GM18517 (cell line): Measurements from ENCODE around the gene PNO1.
A peak's percentile ranks its signal among the peaks of the same experiment; 100 is the strongest.
"Not testable (repeated sequence)": the region's sequence is repeated elsewhere in the genome, so short reads cannot be mapped to it uniquely, and the experiment has no call there.

Source experiments
- ATAC-seq: cut with Tn5 transposase; IDR thresholded peaks from one replicate; pipeline ENCODE4 v1.9.1; 2021; ENCODE audit warnings: mild to moderate bottlenecking, moderate library complexity; ENCODE audit not compliant: unreplicated experiment

Gene PNO1

DNA sequence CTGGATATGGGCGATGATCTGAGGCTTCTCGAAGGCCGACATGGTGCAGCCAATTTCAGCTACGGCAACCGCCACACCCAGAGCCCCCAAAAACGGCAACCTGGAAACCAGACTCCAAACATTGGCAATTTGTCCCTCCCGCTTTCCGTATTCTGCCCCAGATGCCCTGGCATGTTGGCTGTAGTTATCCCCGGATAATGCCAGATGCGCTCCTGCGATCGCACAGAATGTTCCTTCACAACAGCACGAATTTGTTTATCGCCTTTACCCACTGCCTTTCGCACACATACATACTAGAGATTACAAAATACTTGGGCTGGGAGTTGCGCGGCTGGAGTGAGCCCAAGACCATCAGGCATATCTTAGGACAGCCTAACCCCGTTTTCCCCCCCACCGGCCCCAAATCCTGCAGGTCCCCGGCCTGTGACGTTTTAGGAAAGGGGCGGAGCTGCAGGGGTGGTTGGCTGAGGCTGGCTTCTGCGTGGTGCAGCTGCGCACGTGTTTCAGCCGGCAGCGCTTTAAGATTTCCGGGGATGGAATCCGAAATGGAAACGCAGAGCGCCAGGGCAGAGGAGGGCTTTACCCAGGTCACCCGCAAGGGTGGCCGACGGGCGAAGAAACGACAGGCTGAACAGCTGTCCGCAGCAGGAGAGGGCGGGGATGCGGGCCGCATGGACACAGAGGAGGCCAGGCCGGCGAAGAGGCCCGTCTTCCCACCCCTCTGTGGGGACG lies at the start of gene PNO1:
TSS of gene PNO1 (plus strand) at position 487 of the 732 bp plus-strand sequence. CDS start at position 534, 47 bp downstream.
- peak; percentile 91 for ATAC-seq

GRCh38 chr2:68108120-68108519 lies 49.6 kb upstream of the PNO1 start:
- ATAC-seq: no peak

- ATAC-seq: no peak
Observed at GRCh38 chr2:68110102-68110501, 47.6 kb upstream of the PNO1 start.

DNA sequence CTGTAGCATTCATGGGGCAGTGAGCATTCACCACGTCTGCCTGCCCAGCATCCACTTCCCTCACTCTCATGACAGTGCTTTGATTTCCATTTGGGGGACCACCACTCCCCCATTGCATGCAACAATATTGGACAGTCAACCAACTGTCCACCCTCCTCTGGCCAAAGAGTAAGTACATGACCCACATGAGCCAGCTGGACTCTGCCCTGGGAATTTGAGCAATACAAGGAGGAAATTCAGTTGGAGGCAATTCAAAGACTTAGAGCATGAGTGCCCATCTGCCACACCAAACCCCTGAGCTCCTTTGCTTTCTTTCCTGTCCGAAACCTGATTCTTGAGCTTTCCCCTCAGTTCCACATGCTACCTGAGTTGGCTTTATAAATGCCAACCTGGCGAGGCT lies 41.7 kb upstream of the PNO1 start:
- no peak for ATAC-seq

GRCh38 chr2:68117922-68118321 lies 39.8 kb upstream of the PNO1 start:
- not testable (repeated sequence) for ATAC-seq

DNA sequence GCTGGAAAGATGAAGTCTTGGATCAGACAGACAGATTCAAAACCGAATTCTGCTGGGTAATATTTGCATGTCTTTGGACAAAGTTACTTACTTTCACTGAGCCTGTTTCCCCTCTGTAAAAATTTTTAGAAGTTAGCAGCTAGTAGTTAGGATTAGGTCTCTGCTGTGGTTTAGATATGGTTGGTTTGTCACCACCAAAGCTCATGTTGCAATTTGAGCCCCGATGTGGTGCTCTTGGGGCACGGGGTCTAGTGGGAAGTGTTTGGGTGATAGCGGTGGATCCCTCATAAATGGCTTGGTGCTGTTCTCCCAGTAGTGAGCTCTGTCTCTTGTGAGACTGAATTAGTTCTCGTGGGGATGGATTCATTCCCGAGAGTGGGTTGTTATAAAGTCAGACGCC lies 38.9 kb upstream of the PNO1 start:
- no peak for ATAC-seq

DNA sequence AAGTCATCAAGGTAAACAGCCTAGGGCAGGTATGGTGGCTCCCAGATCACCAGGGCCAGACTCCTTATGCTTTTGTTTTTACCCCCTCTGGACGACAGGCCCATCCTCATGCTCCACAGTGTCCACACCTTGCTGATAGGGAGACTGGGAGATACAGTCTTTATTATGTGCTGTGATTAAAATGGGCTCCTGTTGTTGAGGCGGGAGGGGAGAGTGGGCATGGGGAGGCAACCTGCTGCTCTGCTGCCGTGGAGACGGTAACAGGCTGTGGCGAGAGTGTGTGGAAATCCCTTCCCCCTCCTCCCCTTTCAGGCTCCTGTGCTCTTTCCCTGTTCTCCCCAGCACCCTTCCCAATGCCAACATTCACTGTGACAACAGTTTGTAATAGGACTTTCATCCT lies 38.2 kb upstream of the PNO1 start:
- no peak for ATAC-seq

DNA sequence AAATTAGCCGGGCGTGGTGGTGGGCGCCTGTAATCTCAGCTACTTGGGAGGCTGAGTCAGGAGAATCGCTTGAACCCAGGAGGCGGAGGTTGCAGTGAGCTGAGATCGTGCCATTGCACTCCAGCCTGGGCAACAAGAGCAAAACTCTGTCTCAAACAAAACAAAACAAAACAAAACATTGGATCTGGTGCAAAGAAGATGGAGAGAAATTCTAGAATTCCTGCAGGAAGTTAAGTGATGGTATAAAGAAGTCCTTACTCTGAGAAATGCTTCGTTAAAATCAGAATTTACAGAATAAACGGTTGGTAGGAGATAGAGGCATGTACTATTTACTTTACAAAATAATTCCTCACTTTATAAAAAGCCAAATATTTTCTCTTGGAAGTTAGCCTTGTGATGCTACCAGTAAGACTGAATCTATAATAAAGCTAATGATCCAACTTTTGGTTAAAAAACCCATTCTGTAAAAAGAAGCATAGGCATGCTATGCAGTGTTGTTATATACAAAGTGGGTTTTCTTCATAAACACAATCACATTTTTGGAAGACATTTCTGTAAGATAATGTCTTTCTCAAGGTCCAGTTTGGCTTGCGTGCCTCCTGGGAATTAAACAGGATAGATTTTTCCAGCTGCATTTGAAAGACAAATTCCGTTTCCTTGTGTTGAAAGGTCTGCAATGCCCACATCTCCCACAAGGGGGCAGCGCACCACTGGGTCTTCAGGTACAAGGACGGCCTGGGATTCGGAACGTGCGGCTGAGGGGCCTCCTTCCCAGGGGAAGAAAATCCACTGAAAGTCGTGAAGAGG lies 35.6 kb upstream of the PNO1 start:
- no peak for ATAC-seq

DNA sequence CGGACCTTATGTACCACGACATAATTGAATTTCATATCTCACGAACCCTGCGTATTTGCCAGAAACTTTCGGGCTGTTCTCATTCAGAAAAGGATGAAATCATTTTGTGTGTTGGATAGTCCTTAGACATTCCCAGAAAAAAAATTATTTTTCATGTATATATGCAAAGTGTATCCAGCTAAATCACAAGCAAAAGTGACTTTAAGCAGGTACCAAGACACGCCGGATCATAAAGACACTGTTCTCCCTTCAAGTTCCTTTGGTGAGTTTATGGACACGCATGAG lies 35.1 kb upstream of the PNO1 start:
- ATAC-seq: no peak

- ATAC-seq: no peak
Observed at GRCh38 chr2:68124321-68124720, 33.4 kb upstream of the PNO1 start.

GRCh38 chr2:68125821-68126220 lies 31.9 kb upstream of the PNO1 start:
- no peak for ATAC-seq

GRCh38 chr2:68126561-68126960 lies 31.1 kb upstream of the PNO1 start:
- ATAC-seq: no peak

- peak; percentile 82 for ATAC-seq
Observed at GRCh38 chr2:68127358-68128242, 30.1 kb upstream of the PNO1 start.

GRCh38 chr2:68134120-68134519 lies 23.6 kb upstream of the PNO1 start:
- ATAC-seq: no peak

GRCh38 chr2:68134554-68134953 lies 23.1 kb upstream of the PNO1 start:
- no peak for ATAC-seq

DNA sequence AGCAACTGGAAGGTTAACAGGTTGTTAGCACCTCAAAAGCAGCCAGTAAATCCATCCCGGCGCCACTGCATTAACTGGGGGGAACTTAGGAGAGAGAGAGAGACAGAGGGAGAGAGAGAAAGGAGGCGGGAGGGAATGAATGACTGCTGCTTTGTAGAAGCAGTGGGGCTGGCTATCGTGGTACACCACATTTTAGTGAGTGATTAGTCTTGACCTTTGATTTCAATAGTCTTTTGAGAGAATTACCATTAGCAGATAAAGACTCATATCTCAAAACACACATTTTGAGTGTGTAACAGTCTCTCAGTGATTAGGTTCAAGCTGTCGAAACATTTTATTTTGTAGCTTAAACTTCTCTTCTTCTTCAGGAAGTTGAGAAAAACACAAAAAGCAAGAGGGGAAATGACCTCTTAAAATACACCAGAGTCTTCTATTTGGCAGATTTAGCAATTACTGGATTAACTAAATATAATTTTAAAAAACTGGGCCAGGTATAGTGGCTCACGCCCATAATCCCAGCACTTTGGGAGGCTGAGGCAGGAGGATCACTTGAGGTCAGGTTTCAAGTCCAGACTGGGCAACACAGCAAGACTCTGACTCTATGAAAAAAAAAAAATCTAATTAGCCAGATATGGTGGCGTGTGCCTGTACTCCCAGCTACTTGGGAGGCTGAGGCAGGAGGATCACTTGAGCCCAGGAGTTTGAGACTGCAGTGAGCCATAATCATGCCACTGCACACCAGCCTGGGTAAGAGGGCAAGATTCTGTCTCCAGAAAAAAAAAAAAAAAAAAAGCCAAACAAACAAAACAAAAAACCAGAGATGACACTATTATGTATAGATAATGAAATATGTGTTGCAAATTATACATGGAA lies 22.0 kb upstream of the PNO1 start:
- no peak for ATAC-seq

- no peak for ATAC-seq
Observed at GRCh38 chr2:68141875-68142274, 15.8 kb upstream of the PNO1 start.

GRCh38 chr2:68151037-68151436 lies 6.7 kb upstream of the PNO1 start:
- no peak for ATAC-seq

DNA sequence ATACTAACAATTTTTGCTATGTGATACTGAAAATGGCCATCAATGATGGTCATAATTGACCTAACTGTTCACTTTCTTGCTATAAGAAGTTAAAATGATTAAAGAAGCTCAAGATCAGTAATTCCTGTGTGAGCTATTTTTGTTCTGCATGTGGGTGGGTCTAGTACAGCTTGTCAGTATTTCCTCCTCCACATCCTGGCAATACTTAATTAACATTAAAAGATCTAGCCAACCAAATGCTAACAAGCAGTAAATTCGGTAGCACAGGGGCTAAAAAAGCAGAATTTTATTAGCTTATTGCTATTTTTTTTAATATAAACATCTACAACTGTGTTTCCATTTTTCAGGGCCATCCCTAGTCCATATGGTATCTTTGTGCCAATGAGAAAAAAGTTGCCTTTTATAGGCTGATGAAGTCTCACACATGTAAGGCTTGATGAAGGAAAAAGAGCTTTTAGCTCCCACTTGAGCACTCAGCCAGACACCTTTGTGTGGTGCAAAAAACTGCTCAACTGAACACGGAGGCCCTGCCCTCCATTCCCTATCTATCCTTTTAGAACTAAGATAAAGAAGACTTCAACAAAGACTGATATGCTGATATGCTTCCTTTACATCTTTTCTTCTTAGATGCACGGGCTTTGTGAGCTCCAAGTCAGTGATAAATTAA lies 4.9 kb upstream of the PNO1 start:
- no peak for ATAC-seq

- ATAC-seq: no peak
Observed at GRCh38 chr2:68155618-68156017, 2.1 kb upstream of the PNO1 start.
